ENCODE measurements around the gene WWOX.

GRCh38 chr16:78177218-78177617 lies 77.8 kb downstream of the WWOX start:
- no peak for TF ChIP-seq CTCF (conservative IDR thresholded peaks at IDR 0.05; ENCODE audit: low read depth, low read length)
- no peak for TF ChIP-seq EZH2 (IDR thresholded peaks at IDR 0.05; ENCODE audit: borderline replicate concordance, low read depth, low read length, poor library complexity, severe bottlenecking)

Measured in A673 (cell line).